Loucy (cell line): ENCODE data around the gene KRR1.
A peak's percentile ranks its signal among the peaks of the same experiment; 100 is the strongest.
"Not testable (repeated sequence)": the region's sequence is repeated elsewhere in the genome, so short reads cannot be mapped to it uniquely, and the experiment has no call there.

Experiments
- H2AFZ ChIP-seq: fragments of 200-600 bp; sonication (generic); 2 replicates; pipeline ENCODE4 v1.6.0; 2016; ENCODE audit warnings: antibody characterized with exemption, mild to moderate bottlenecking, low read length, moderate library complexity
- H3F3A ChIP-seq: fragments of 200-600 bp; 2 replicates; pipeline ENCODE4 v1.6.0; 2016; ENCODE audit warnings: antibody characterized with exemption, low read depth, mild to moderate bottlenecking
- H3K27me3 ChIP-seq: fragments of 200-600 bp; sonication (generic); 2 replicates; pipeline ENCODE4 v1.6.1; 2014; ENCODE audit warnings: low read length, mild to moderate bottlenecking; ENCODE audit not compliant: insufficient read depth, poor library complexity, severe bottlenecking
- H3K36me3 ChIP-seq: fragments of 200-600 bp; sonication (generic); 2 replicates; pipeline ENCODE4 v1.6.1; 2016; ENCODE audit warnings: low read length; ENCODE audit not compliant: insufficient read depth
- H3K4me1 ChIP-seq: fragments of 200-600 bp; sonication (generic); 2 replicates; pipeline ENCODE4 v1.5.1; 2014; ENCODE audit warnings: low read length, mild to moderate bottlenecking; ENCODE audit not compliant: insufficient read depth, poor library complexity, severe bottlenecking
- H3K4me2 ChIP-seq: fragments of 200-600 bp; sonication (generic); 2 replicates; pipeline ENCODE4 v1.6.0; 2014; ENCODE audit warnings: antibody characterized with exemption, low read length, low read depth, mild to moderate bottlenecking; ENCODE audit not compliant: poor library complexity, severe bottlenecking
- H3K4me3 ChIP-seq: fragments of 200-600 bp; sonication (generic); 2 replicates; pipeline ENCODE4 v1.5.1; 2014; ENCODE audit warnings: low read length, mild to moderate bottlenecking, mixed read lengths; ENCODE audit not compliant: poor library complexity, severe bottlenecking
- H3K79me2 ChIP-seq: fragments of 200-600 bp; sonication (generic); 2 replicates; pipeline ENCODE4 v1.6.1; 2014; ENCODE audit warnings: low read length; ENCODE audit not compliant: insufficient read depth
- H3K9ac ChIP-seq: fragments of 200-600 bp; sonication (generic); 2 replicates; pipeline ENCODE4 v1.6.0; 2014; ENCODE audit warnings: mild to moderate bottlenecking, low read depth, low read length, moderate library complexity; ENCODE audit not compliant: poor library complexity, severe bottlenecking
- H3K9me2 ChIP-seq: fragments of 200-600 bp; sonication (generic); replicated peaks from 2 replicates; pipeline ENCODE4 v1.6.1; 2016; ENCODE audit warnings: low read depth, low read length, mixed read lengths
- H3K9me3 ChIP-seq: fragments of 200-600 bp; sonication (generic); 2 replicates; pipeline ENCODE4 v1.6.1; 2014; ENCODE audit warnings: mild to moderate bottlenecking, antibody characterized with exemption, low read length, low read depth; ENCODE audit not compliant: insufficient read depth
- H4K20me1 ChIP-seq: fragments of 200-600 bp; sonication (generic); 2 replicates; pipeline ENCODE4 v1.6.0; 2014; ENCODE audit warnings: antibody characterized with exemption, low read length, mild to moderate bottlenecking; ENCODE audit not compliant: insufficient read depth, poor library complexity, severe bottlenecking
- CTCF ChIP-seq: fragments of 200-600 bp; sonication (generic); conservative IDR thresholded peaks from 2 replicates; pipeline ENCODE4 v1.5.1; 2014; ENCODE audit warnings: mild to moderate bottlenecking, antibody characterized with exemption, low read length
- EZH2phosphoT487 ChIP-seq: fragments of 200-600 bp; IDR thresholded peaks from 2 replicates; pipeline ENCODE4 v1.6.1; 2018; ENCODE audit warnings: antibody characterized with exemption, mild to moderate bottlenecking, moderate library complexity, borderline replicate concordance

The KRR1 gene

GRCh38 chr12:75471902-75472890, 39.2 kb downstream of the KRR1 start:
- no peaks in the 10 kb centered on the region for H3F3A ChIP-seq
- no peaks in the 10 kb centered on the region for H3K9me2 ChIP-seq
- H4K20me1 ChIP-seq, result no peaks in the 10 kb centered on the region
- no peak overlapping the region for H3K4me3 ChIP-seq
- H3K27me3 ChIP-seq, result no peaks in the 10 kb centered on the region
- peaks cover 6% of the 10 kb centered on the region for H3K4me1 ChIP-seq
- no peaks in the 10 kb centered on the region for H3K36me3 ChIP-seq
- no peaks in the 10 kb centered on the region for H3K9me3 ChIP-seq
- TF ChIP-seq CTCF, result no peak
- TF ChIP-seq EZH2phosphoT487, result no peak
- peak overlapping the region; percentile 33 for H3K9ac ChIP-seq
- no peaks in the 10 kb centered on the region for H3K79me2 ChIP-seq
- peak overlapping the region; percentile 1 for H3K4me2 ChIP-seq
- H2AFZ ChIP-seq, result peak overlapping the region; percentile 74

- Histone ChIP-seq H3F3A (peaks cover 5% of the 10 kb centered on the region; the same call in 1 of the 2 replicates), H3K9me3 (peaks cover 7% of the 10 kb centered on the region; the same call in 1 of the 2 replicates), H3K4me1 (peaks cover 36% of the 10 kb centered on the region), H2AFZ (no peak overlapping the region), H3K4me2 (peak overlapping the region; percentile 37), H4K20me1 (no peaks in the 10 kb centered on the region), H3K9me2 (no peaks in the 10 kb centered on the region), H3K9ac (no peak overlapping the region), H3K4me3 (peak overlapping the region; percentile 25), H3K36me3 (no peaks in the 10 kb centered on the region), H3K79me2 (no peaks in the 10 kb centered on the region), H3K27me3 (no peaks in the 10 kb centered on the region)
- no peak for TF ChIP-seq EZH2phosphoT487
- TF ChIP-seq CTCF, result no peak
Measured at GRCh38 chr12:75460204-75460603, 51.2 kb downstream of the KRR1 start.

GRCh38 chr12:75459755-75460154, 51.7 kb downstream of the KRR1 start:
- H3K36me3 ChIP-seq, result no peaks in the 10 kb centered on the region
- H3K9me2 ChIP-seq, result no peaks in the 10 kb centered on the region
- no peaks in the 10 kb centered on the region for H3K79me2 ChIP-seq
- peaks cover 7% of the 10 kb centered on the region; the same call in 1 of the 2 replicates for H3K9me3 ChIP-seq
- H3K4me1 ChIP-seq, result peaks cover 36% of the 10 kb centered on the region
- no peaks in the 10 kb centered on the region for H4K20me1 ChIP-seq
- no peak overlapping the region for H2AFZ ChIP-seq
- peaks cover 5% of the 10 kb centered on the region; the same call in 1 of the 2 replicates for H3F3A ChIP-seq
- peak overlapping the region; percentile 37 for H3K4me2 ChIP-seq
- no peak for TF ChIP-seq CTCF
- TF ChIP-seq EZH2phosphoT487, result no peak
- no peak overlapping the region for H3K9ac ChIP-seq
- H3K4me3 ChIP-seq, result peak overlapping the region; percentile 25
- no peaks in the 10 kb centered on the region for H3K27me3 ChIP-seq

- not testable (repeated sequence) for H3K79me2 ChIP-seq, H3K9me2 ChIP-seq, H3K9me3 ChIP-seq, H2AFZ ChIP-seq, H3F3A ChIP-seq, H3K4me2 ChIP-seq, H3K9ac ChIP-seq, H3K27me3 ChIP-seq, H3K36me3 ChIP-seq, H4K20me1 ChIP-seq
- H3K4me3 ChIP-seq, result peak overlapping the region; percentile 8
- H3K4me1 ChIP-seq, result peaks cover 36% of the 10 kb centered on the region
Measured at GRCh38 chr12:75457866-75458265, 53.5 kb downstream of the KRR1 start.
